BLaER1 (cell line): ENCODE data around the gene SLC25A42.
"Not testable (repeated sequence)": the region's sequence is repeated elsewhere in the genome, so short reads cannot be mapped to it uniquely, and the experiment has no call there.

ENCODE experiments used
- H3K27ac ChIP-seq: shearing (Covaris generic); formaldehyde crosslinking; 2 replicates; pipeline ENCODE4 v1.8.1; 2022
- H3K27me3 ChIP-seq: shearing (Covaris generic); formaldehyde crosslinking; 2 replicates; pipeline ENCODE4 v1.8.1; 2022
- H3K36me3 ChIP-seq: shearing (Covaris generic); formaldehyde crosslinking; 2 replicates; pipeline ENCODE4 v1.8.1; 2022
- H3K4me1 ChIP-seq: shearing (Covaris generic); formaldehyde crosslinking; 2 replicates; pipeline ENCODE4 v1.8.1; 2022
- H3K4me2 ChIP-seq: shearing (Covaris generic); formaldehyde crosslinking; 2 replicates; pipeline ENCODE4 v1.8.1; 2022
- H3K4me3 ChIP-seq: shearing (Covaris generic); formaldehyde crosslinking; 2 replicates; pipeline ENCODE4 v1.8.1; 2022
- H3K9ac ChIP-seq: shearing (Covaris generic); formaldehyde crosslinking; 2 replicates; pipeline ENCODE4 v1.8.1; 2022
- H3K9me3 ChIP-seq: shearing (Covaris generic); formaldehyde crosslinking; 2 replicates; pipeline ENCODE4 v1.8.1; 2022
- H4K20me1 ChIP-seq: shearing (Covaris generic); formaldehyde crosslinking; 2 replicates; pipeline ENCODE4 v1.8.1; 2022
- Cebpa-rat ChIP-seq: shearing (Covaris generic); IDR thresholded peaks from 2 replicates; pipeline ENCODE4 v1.8.1; 2022

SLC25A42 gene

DNA sequence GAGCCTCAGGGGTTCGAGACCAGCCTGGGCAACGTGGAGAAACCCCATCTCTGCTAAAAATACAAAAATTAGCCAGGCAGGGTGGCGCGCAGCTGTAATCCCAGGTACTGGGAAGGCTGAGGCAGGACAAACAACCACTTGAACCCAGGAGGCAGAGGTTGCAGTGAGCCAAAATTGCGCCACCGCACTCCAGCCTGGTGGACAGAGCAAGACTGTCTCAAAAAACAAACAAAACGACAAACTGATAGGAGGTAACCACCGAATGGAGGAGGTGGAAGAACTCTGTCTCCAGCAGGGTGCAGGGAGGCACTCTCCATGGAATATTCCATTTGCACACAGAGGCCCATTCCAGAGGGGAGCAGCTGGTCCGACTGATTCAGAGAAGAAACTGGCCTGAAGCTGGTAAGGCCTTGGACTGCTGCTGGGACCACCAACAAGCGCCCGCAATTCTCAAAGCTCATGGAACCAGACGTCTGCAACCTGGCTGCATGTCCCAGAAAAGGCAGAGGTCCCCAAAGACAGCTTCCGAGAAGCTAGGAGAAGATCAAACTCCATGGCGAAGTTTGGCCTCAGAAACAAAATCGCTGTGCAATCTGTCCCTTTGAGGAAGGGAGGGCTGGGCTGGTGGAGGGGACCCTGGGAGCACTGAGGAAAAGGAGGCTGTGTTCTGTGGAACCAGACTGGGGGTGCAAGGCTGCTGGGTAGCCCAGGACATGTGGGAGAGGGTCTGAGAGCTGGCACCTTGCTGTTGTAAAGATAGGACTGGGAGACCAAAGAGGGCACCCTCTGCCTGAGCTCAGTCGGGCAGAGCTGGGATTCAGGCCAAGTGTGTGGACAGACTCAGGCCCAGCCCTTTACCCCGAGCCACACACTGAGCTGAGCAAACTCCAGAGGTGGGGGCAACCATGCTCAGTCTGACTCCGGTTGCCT is 35.2 kb downstream of the SLC25A42 start:
- H3K36me3 ChIP-seq = peaks cover 80% of the 10 kb centered on the region
- no peak overlapping the region for H3K27ac ChIP-seq
- H3K9ac ChIP-seq = no peak overlapping the region
- H3K4me1 ChIP-seq = no peaks in the 10 kb centered on the region
- no peaks in the 10 kb centered on the region for H3K9me3 ChIP-seq
- peaks cover 11% of the 10 kb centered on the region for H4K20me1 ChIP-seq
- H3K4me3 ChIP-seq = no peak overlapping the region
- H3K27me3 ChIP-seq = no peaks in the 10 kb centered on the region
- no peak overlapping the region for H3K4me2 ChIP-seq
- no peak for TF ChIP-seq Cebpa-rat

DNA sequence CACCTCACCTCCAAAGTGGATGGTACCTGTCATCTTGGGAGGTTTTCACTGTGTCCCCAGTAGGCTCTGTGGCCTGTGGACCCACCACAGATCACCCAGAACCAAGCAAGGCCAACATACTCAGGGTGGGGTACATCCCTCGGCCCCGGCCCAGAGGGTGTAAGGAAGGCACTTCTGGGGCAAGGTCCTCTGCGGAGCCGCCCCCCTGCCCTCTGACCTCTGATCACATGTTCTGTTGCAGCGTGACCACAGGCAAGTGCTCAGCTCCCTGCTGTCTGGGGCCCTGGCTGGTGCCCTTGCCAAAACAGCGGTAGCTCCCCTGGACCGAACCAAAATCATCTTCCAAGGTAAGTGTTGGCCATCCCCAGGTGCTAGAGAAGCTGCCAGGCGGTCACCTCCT is 37.7 kb downstream of the SLC25A42 start:
- no peak overlapping the region for H3K9ac ChIP-seq
- no peak overlapping the region for H3K4me3 ChIP-seq
- H3K9me3 ChIP-seq = no peaks in the 10 kb centered on the region
- no peaks in the 10 kb centered on the region for H3K27me3 ChIP-seq
- no peak overlapping the region for H3K4me2 ChIP-seq
- peaks cover 21% of the 10 kb centered on the region for H3K4me1 ChIP-seq
- no peak for TF ChIP-seq Cebpa-rat
- no peak overlapping the region for H3K27ac ChIP-seq
- H4K20me1 ChIP-seq = no peaks in the 10 kb centered on the region
- H3K36me3 ChIP-seq = peaks cover 68% of the 10 kb centered on the region

DNA sequence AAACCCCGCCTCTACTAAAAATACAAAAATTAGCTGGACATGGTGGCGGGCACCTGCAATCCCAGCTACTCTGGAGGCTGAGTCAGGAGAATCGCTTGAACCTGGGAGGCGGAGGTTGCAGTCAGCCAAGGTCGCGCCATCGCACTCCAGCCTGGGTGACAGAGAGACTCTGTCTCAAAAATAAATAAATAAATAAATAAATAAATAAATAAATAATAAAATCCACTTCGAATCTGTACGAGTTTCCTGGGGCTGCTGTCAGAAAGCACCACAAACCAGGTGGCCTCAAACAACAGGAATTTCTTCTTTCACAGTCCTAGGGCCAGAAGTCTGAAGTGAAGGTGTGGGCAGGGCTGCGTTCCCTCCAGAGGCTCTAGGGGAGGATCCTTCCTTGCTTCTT is 38.8 kb downstream of the SLC25A42 start:
- H3K4me1 ChIP-seq = peaks cover 32% of the 10 kb centered on the region
- not testable (repeated sequence) for H3K27me3 ChIP-seq, H3K9me3 ChIP-seq, H3K4me3 ChIP-seq, H3K4me2 ChIP-seq, H3K9ac ChIP-seq, H4K20me1 ChIP-seq
- H3K36me3 ChIP-seq = peaks cover 61% of the 10 kb centered on the region
- 0 out of 2 replicates have a peak overlapping the region, but pooled peaks have one; percentile 2 for H3K27ac ChIP-seq

DNA sequence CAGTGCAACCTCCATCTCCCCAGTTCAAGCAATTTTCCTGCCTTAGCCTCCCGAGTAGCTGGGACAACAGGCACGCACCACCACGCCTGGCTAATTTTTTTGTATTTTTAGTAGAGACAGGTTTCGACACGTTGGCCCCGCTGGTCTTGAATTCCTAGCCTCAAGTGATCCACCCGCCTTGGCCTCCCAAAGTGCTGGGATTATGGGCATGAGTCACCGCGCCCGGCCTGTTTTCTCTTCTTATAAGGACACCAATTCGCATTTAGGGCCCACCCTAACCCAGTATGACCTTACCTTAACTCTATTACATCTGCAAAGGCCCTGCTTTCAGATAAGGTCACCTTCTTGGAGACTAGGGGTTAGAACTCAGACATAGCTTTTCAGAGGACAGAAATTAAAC is 39.4 kb downstream of the SLC25A42 start:
- no peaks in the 10 kb centered on the region for H3K27me3 ChIP-seq
- H3K4me3 ChIP-seq = no peak overlapping the region
- no peaks in the 10 kb centered on the region for H4K20me1 ChIP-seq
- no peak overlapping the region for H3K9ac ChIP-seq
- no peak for TF ChIP-seq Cebpa-rat
- peaks cover 35% of the 10 kb centered on the region for H3K4me1 ChIP-seq
- H3K9me3 ChIP-seq = no peaks in the 10 kb centered on the region
- H3K4me2 ChIP-seq = no peak overlapping the region
- peaks cover 61% of the 10 kb centered on the region for H3K36me3 ChIP-seq
- 0 out of 2 replicates have a peak overlapping the region, but pooled peaks have one; percentile 2 for H3K27ac ChIP-seq

DNA sequence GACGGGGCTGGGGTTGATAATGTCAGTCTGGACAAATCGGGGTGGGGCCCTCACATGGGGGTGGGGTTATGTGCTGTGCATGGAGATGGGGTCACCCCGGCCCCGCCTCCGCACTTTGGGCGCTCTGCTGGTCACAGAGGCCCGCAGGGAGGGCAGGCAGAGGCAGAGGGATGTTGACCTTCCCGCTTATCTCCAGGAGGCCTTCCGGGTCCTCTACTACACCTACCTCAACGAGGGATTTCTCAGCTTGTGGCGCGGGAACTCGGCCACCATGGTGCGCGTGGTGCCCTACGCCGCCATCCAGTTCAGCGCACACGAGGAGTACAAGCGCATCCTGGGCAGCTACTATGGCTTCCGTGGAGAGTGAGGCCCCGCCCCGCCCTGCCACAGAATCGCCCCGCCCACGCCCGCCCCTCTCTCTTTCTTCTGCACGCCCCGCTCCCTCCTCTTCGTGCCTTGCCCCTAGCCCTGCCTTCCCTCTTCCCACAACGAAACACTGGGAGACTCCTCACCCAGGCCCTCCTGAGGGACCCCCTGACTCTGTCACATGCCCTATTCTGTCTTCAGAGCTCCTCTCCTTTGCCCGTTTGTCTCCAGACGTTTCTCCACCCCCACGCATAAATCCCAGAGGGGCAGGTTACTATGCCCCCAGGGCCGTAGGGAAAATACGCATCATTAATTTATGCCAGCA is 41.7 kb downstream of the SLC25A42 start:
- no peaks in the 10 kb centered on the region for H3K9me3 ChIP-seq
- H3K36me3 ChIP-seq = peaks cover 40% of the 10 kb centered on the region
- H3K4me1 ChIP-seq = peaks cover 52% of the 10 kb centered on the region
- no peaks in the 10 kb centered on the region for H3K27me3 ChIP-seq
- peak overlapping the region; percentile 94 for H3K4me2 ChIP-seq
- peaks cover 8% of the 10 kb centered on the region; the same call in 1 of the 2 replicates for H4K20me1 ChIP-seq
- H3K9ac ChIP-seq = peak overlapping the region; percentile 71
- TF ChIP-seq Cebpa-rat = no peak
- peak overlapping the region; percentile 63 for H3K4me3 ChIP-seq
- peak overlapping the region; percentile 82 for H3K27ac ChIP-seq

DNA sequence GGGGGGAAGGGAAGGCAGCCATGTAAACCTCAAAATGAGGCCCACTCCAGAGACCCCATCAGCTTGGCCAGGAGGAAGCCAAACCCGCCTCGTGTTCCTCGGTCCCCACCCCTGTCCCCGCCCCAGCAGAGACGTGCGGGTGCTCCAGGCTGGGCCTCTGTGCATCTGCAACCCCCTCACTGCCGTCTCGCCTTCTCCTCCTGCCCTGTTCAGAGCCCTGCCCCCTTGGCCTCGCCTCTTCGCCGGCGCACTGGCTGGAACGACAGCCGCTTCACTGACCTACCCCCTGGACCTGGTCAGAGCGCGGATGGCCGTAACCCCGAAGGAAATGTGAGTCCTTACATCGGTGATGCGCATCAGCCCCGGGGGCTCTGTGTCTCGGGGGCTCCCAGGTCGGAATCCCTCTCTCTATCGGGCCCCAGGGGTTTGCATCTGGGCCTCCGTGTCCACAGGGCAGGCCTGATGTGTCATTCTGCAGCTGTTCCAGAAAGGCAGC is 42.3 kb downstream of the SLC25A42 start:
- H3K27ac ChIP-seq = peak overlapping the region; percentile 82
- H3K27me3 ChIP-seq = no peaks in the 10 kb centered on the region
- H3K4me3 ChIP-seq = peak overlapping the region; percentile 63
- H3K9ac ChIP-seq = peak overlapping the region; percentile 71
- no peaks in the 10 kb centered on the region for H3K9me3 ChIP-seq
- H3K4me1 ChIP-seq = peaks cover 57% of the 10 kb centered on the region
- H3K4me2 ChIP-seq = peak overlapping the region; percentile 94
- H4K20me1 ChIP-seq = peaks cover 14% of the 10 kb centered on the region
- H3K36me3 ChIP-seq = peaks cover 35% of the 10 kb centered on the region
- TF ChIP-seq Cebpa-rat = no peak

DNA sequence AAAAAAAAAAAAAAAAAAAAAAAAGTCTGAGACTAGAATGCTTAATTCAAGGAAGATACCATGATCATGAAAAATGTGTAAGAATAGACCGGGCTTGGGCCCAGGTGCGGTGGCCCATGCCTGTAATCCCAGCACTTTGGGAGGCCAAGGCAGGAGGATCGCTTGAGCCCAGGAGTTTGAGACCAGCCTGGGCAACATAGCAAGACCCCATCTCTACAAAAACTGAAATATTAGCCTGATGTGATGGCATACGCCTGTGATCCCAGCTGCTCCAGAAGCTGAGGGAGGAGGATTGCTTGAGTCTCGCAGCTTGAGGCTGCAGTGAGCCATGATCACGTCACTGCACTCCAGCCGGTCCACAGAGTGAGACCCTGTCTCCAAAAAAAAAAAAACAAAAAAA is 43.1 kb downstream of the SLC25A42 start:
- Histone ChIP-seq H3K4me1 (peaks cover 66% of the 10 kb centered on the region), H3K4me2 (peak overlapping the region; percentile 94)

DNA sequence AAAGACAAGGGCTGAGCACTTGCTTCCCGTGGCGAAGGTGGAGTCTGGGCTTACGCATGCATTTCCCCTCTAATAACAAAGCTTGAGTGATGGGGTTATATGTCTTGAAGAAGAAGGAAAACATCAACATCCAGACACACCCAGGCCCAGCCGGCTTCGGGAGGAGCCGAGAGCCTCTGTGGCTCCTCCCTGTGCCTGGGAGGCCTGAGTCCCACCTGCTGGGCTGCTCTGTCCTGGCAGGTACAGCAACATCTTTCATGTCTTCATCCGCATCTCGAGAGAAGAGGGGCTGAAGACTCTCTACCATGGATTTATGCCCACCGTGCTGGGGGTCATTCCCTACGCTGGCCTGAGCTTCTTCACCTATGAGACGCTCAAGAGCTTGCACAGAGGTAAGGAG is 43.9 kb downstream of the SLC25A42 start:
- Histone ChIP-seq H4K20me1 (peaks cover 29% of the 10 kb centered on the region), H3K27ac (no peak overlapping the region), H3K9me3 (no peaks in the 10 kb centered on the region), H3K36me3 (peaks cover 19% of the 10 kb centered on the region; the same call in 1 of the 2 replicates), H3K4me1 (peaks cover 73% of the 10 kb centered on the region), H3K4me2 (0 out of 2 replicates have a peak overlapping the region, but pooled peaks have one; percentile 94), H3K9ac (no peak overlapping the region), H3K4me3 (no peak overlapping the region), H3K27me3 (no peaks in the 10 kb centered on the region)
- no peak for TF ChIP-seq Cebpa-rat

More for the DNA sequence above, 43.1 kb downstream of the SLC25A42 start:
- not testable (repeated sequence) for H3K27me3 ChIP-seq, H3K4me3 ChIP-seq, H3K9me3 ChIP-seq, H3K27ac ChIP-seq, H3K9ac ChIP-seq
- peaks cover 26% of the 10 kb centered on the region for H3K36me3 ChIP-seq
- H4K20me1 ChIP-seq = peaks cover 22% of the 10 kb centered on the region

DNA sequence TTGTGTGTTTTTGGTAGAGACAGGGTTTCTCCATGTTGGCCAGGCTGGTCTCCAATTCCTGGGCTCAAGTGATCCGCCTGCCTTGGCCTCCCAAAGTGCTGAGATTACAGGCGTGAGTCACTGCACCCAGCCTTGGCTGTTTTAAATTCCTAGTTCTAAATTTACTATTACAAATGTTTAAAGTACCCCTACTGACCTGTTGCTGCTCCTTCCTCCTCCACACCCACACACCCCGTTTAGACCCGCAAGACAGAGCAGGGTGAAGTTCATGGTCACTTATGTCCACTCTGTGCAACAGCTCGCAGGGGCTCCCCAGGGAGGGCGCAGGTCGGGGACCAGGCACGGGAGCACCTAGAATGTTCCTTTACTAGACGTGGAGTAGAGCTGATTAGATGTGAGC is 45.8 kb downstream of the SLC25A42 start:
- Histone ChIP-seq H3K9ac (no peak overlapping the region), H3K36me3 (peaks cover 10% of the 10 kb centered on the region; the same call in 1 of the 2 replicates), H4K20me1 (peaks cover 29% of the 10 kb centered on the region), H3K4me2 (peak overlapping the region; percentile 86), H3K4me1 (peaks cover 81% of the 10 kb centered on the region), H3K27ac (no peak overlapping the region), H3K27me3 (no peaks in the 10 kb centered on the region), H3K9me3 (no peaks in the 10 kb centered on the region), H3K4me3 (no peak overlapping the region)
- no peak for TF ChIP-seq Cebpa-rat
